ENCODE measurements around the gene XKR7.
A peak's percentile ranks its signal among the peaks of the same experiment; 100 is the strongest.

XKR7 gene

DNA sequence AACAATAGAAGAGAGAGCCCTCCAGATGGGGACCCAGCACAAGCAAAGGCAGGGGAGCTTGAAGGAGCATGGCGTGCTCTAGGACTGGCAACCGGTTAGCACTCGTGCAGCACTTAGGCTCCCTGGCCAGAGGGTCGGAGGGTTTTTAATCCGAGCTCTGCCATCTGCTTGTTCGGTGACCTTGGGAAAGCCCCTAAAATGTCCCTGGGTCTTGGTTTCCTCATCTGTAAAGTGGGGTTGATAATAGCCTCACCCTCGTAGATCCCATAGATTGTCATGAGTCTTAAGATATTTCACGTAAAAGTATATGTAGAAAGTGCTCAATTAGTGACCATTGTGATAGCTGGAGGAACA lies 67.5 kb downstream of the XKR7 start:
- TF ChIP-seq ZFX (IDR thresholded peaks at IDR 0.05; ENCODE audit: borderline replicate concordance) (no peak), CTCF (IDR thresholded peaks at IDR 0.05) (0 out of 2 replicates have a peak, but pooled peaks have one; percentile 0)
- no peak overlapping the region for H3K27ac ChIP-seq

GRCh38 chr20:32036252-32036651 lies 68.3 kb downstream of the XKR7 start:
- TF ChIP-seq ZFX (IDR thresholded peaks at IDR 0.05; ENCODE audit: borderline replicate concordance) (no peak), CTCF (IDR thresholded peaks at IDR 0.05) (no peak)
- H3K27ac ChIP-seq: no peak overlapping the region

DNA sequence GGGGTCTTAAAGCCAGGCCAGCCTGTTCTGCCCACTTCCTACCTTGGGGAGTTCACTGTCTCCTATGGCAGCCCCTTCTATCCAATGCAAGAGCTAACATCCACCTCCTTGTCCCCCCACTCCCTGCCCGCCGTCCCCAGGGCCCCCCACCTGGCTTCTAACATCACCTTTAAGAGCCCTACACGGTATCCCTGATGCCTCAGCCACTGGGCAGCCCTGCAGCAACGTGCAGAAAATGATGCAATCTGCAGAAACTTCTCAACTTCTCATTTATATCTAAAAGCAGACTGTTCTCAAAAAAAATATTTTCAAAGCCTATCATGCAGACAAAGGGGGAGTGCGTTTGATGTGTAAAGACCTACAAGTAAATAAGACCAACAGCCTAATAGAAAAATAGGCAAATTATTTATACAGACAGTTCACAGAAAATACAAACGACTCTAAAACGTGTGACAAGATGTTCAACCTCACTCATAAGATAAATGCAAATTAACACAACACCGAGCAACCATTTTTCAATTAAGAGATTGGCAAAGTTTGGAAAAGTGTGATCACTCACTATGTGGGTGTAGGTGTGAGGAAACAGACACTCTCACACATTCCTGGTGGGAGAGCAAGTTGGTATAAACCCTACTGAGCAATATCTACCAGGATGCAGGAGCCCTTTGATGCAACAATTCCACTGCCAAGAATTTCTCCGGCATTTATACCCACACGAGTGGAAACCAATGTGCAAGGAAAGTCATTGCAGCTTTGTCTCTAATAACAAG lies 69.0 kb downstream of the XKR7 start:
- no peak overlapping the region for H3K27ac ChIP-seq
- TF ChIP-seq CTCF (IDR thresholded peaks at IDR 0.05) (no peak), ZFX (IDR thresholded peaks at IDR 0.05; ENCODE audit: borderline replicate concordance) (no peak)

GRCh38 chr20:32037929-32038328 lies 70.0 kb downstream of the XKR7 start:
- H3K27ac ChIP-seq: no peak overlapping the region
- TF ChIP-seq CTCF (IDR thresholded peaks at IDR 0.05): no peak
- no peak for TF ChIP-seq ZFX (IDR thresholded peaks at IDR 0.05; ENCODE audit: borderline replicate concordance)

DNA sequence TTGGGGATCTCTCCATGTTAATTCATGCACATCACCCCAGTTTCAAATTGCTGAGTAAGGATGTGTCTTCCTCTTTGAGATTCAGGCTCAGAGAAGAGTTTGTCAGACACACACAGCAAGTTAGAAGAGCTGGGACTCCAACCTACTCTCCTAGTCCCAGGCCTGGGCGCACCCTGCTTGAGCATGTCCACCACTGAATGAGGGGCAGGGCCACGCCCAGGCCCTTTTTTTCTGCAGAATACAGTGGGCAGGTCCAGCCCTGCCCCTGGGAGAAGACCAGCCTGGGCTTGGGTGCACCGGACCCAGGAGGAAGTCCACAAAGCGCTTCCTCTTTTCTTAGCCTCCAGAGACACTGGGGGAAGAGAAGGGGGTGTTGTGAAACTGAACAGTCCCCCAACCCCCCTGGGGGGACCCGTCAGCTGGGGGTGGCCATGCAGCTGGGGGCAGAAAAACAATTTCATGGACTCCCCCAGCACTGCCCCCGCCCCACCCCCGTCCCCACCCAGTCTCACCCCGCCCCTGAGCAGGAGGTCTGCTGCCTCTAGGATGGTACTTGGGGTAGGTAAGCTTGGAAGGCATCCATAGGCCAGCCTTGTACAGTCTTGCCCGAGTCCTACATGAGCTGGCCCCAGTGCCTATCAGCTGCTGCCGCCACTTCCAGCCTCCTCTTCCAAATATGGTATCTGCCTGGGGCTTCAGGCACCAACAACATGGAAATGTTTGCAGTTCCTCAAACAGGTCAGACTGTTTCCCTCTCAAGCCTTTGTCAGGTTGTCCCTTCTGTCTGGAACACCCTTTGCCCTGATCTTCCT lies 72.4 kb downstream of the XKR7 start:
- TF ChIP-seq CTCF (IDR thresholded peaks at IDR 0.05): no peak
- peak overlapping the region; percentile 32; the same call in 1 of the 2 replicates for H3K27ac ChIP-seq

DNA sequence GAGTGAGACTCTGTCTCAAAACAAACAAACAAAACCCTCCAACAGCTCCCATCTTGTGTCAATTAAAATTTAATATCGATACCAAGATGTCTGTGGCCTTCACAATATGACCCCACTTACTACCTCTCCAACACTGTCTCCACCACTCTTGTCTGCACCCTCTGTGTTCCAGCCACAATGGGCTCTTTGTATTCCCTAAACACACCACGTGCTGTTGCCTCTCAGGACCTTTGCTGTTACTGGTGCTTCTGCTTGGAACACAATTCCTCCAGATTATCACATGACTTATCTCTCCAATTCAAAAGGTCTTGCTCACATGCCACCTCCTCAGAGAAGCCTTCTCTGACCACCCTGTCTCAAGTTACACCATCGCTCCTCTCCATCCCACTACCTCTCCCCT lies 78.0 kb downstream of the XKR7 start:
- TF ChIP-seq ZFX (IDR thresholded peaks at IDR 0.05; ENCODE audit: borderline replicate concordance): no peak
- no peak for TF ChIP-seq CTCF (IDR thresholded peaks at IDR 0.05)
- no peak overlapping the region for H3K27ac ChIP-seq

DNA sequence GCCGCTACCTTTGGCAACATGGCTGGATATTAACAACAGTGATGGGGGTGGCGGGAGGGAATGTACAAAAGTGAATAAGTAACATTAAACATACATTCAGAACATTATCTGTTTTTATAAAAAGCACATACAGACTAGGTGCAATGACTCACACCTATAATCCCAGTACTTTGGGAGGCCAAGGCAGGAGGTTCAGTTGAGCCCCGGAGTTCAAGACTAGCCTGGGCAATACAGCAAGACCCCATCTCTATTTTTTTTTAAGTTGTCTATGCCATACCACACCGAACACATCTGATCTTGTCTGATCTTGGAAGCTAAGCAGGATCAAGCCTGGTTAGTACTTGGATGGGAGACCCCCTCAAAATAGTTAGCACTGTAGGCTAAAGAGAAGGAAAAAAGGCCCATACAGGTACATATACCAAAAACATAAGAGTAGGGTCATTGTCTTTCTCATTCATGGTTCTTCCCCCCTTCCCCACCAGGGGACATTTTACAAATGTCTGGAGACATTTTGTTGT lies 82.4 kb downstream of the XKR7 start:
- no peak for TF ChIP-seq ZFX (IDR thresholded peaks at IDR 0.05; ENCODE audit: borderline replicate concordance)
- H3K27ac ChIP-seq: no peak overlapping the region
